Measurements from ENCODE around the gene SDK1. TPM values are rescaled to one million over a fixed set of nuclear protein-coding genes. Genes with fewer than 3 reads are reported as not detected.
A peak's percentile ranks its signal among the peaks of the same experiment; 100 is the strongest.

SDK1 gene
- total and polyA plus RNA-seq, 7 donors: 0.31 to 2.4 (median 1.3) TPM

- peak; percentile 39 to 70 for DNase-seq
- Histone ChIP-seq H3K36me3 (ENCODE audit: insufficient read depth in 1 of 2, low read depth in 1 of 2) (no peaks in the 10 kb centered on the region), H3K4me1 (no peaks in the 10 kb centered on the region), H3K27me3 (ENCODE audit: insufficient read depth in 3 of 3, low read length in 2 of 3) (no peaks in the 10 kb centered on the region), H3K4me3 (no peak overlapping the region), H3K27ac (no peak overlapping the region), H3K9me3 (no peaks in the 10 kb centered on the region)
- TF ChIP-seq CTCF (IDR thresholded peaks at IDR 0.05): no peak
- intact Hi-C loops (cut with DNase I): no loop called here
- 62 to 77% (median 75%) methylated on average over 7 of the region's 7 CpGs for WGBS, 3 donors
- ATAC-seq: peak in 3 of 4 donors; percentile 45 to 56 (median 46)
Measured at GRCh38 chr7:3282457-3282856, 18.6 kb upstream of the SDK1 start.

- 65 to 75% (median 65%) methylated on average over 5 of the region's 5 CpGs for WGBS, 3 donors
- Histone ChIP-seq H3K36me3 (ENCODE audit: insufficient read depth in 1 of 2, low read depth in 1 of 2) (no peaks in the 10 kb centered on the region), H3K9me3 (no peaks in the 10 kb centered on the region), H3K27ac (no peak overlapping the region), H3K27me3 (ENCODE audit: insufficient read depth in 3 of 3, low read length in 2 of 3) (no peaks in the 10 kb centered on the region), H3K4me1 (no peaks in the 10 kb centered on the region), H3K4me3 (no peak overlapping the region)
- intact Hi-C loops (cut with DNase I): no loop called here
- TF ChIP-seq CTCF (IDR thresholded peaks at IDR 0.05): no peak
- ATAC-seq (no peak), DNase-seq (no peak)
Measured at GRCh38 chr7:3283130-3283704, 17.8 kb upstream of the SDK1 start.

- TF ChIP-seq CTCF (IDR thresholded peaks at IDR 0.05): no peak
- no peaks in the 10 kb centered on the region for H3K4me1 ChIP-seq
Measured at GRCh38 chr7:3285652-3286051, 15.4 kb upstream of the SDK1 start.

GRCh38 chr7:3289996-3290395, 11.1 kb upstream of the SDK1 start:
- WGBS, 3 donors: 71 to 85% (median 79%) methylated on average over 2 of the region's 2 CpGs
- no peak overlapping the region for H3K4me3 ChIP-seq
- TF ChIP-seq CTCF (IDR thresholded peaks at IDR 0.05): no peak
- peaks cover 0 to 1% (median 0%) of the 10 kb centered on the region in 3 donors for H3K27me3 ChIP-seq (ENCODE audit: insufficient read depth in 3 of 3, low read length in 2 of 3)
- peaks cover 7% of the 10 kb centered on the region for H3K9me3 ChIP-seq
- no peak overlapping the region for H3K27ac ChIP-seq
- intact Hi-C loops (cut with DNase I): loop anchor here in 1 of 2 donors (10.0 kb wide), 1 partner anchor 605 kb away; no protein-coding TSS in a partner anchor
- H3K4me1 ChIP-seq: no peaks in the 10 kb centered on the region
- H3K36me3 ChIP-seq (ENCODE audit: insufficient read depth in 1 of 2, low read depth in 1 of 2): no peaks in the 10 kb centered on the region
- DNase-seq: no peak
- ATAC-seq: no peak

More at GRCh38 chr7:3285652-3286051, 15.4 kb upstream of the SDK1 start:
- Histone ChIP-seq H3K27me3 (ENCODE audit: insufficient read depth in 3 of 3, low read length in 2 of 3) (peaks cover 0 to 1% (median 0%) of the 10 kb centered on the region in 3 donors), H3K9me3 (peaks cover 7% of the 10 kb centered on the region), H3K27ac (no peak overlapping the region), H3K4me3 (no peak overlapping the region), H3K36me3 (ENCODE audit: insufficient read depth in 1 of 2, low read depth in 1 of 2) (no peaks in the 10 kb centered on the region)
- no peak for DNase-seq
- intact Hi-C loops (cut with DNase I): no loop called here
- ATAC-seq: no peak
- 73 to 77% (median 74%) methylated on average over 10 of the region's 10 CpGs for WGBS, 3 donors

- 65 to 72% (median 72%) methylated on average over 7 of the region's 7 CpGs for WGBS, 3 donors
Measured at GRCh38 chr7:3292694-3293093, 8.4 kb upstream of the SDK1 start.

More at GRCh38 chr7:3292694-3293093, 8.4 kb upstream of the SDK1 start:
- no peak for DNase-seq
- no peak for ATAC-seq
- no peaks in the 10 kb centered on the region for H3K36me3 ChIP-seq (ENCODE audit: insufficient read depth in 1 of 2, low read depth in 1 of 2)
- intact Hi-C loops (cut with DNase I): loop anchor here in 1 of 2 donors (10.0 kb wide), 1 partner anchor 602 kb away; no protein-coding TSS in a partner anchor
- no peak for TF ChIP-seq CTCF (IDR thresholded peaks at IDR 0.05)
- no peak overlapping the region for H3K27ac ChIP-seq
- H3K9me3 ChIP-seq: peaks cover 7% of the 10 kb centered on the region
- no peak overlapping the region for H3K4me3 ChIP-seq
- peaks cover 0 to 1% (median 0%) of the 10 kb centered on the region in 3 donors for H3K27me3 ChIP-seq (ENCODE audit: insufficient read depth in 3 of 3, low read length in 2 of 3)
- H3K4me1 ChIP-seq: no peaks in the 10 kb centered on the region

All from psoas muscle (tissue), 8 donors.